PC-9 (cell line): ENCODE data around the gene NTNG2. TPM values are rescaled to one million over a fixed set of nuclear protein-coding genes. Genes with fewer than 3 reads are reported as not detected.

Experiments used
- BruUV-seq: library from RNA; stranded (reverse); fragments of 400-500 nt; replicated peaks from 2 replicates; lab custom pipeline; 2021; lab: Mats Ljungman, UMichigan
- CTCF ChIA-PET: fragments of 300-600 bp; sonication (Branson Sonifier 250); formaldehyde crosslinking; loops from one replicate; lab custom pipeline; 2022; ENCODE audit warnings: antibody characterized with exemption; lab: Charles Lee
- POLR2A ChIA-PET: fragments of 300-600 bp; sonication (Branson Sonifier 250); formaldehyde crosslinking; loops from one replicate; lab custom pipeline; 2022; ENCODE audit warnings: antibody characterized with exemption; ENCODE audit not compliant: unreplicated experiment; lab: Charles Lee
- DNase-seq, 2 experiments: peaks; one replicate each; pipeline versions ENCODE4 v3.0.0 to v3.0.0-alpha.2; 2015 to 2022; ENCODE audit warnings: mixed read lengths in 1 of 2
- H2AFZ ChIP-seq: fragments of 200-600 bp; sonication (generic); 2 replicates; pipeline ENCODE4 v1.8.1; 2017; ENCODE audit warnings: antibody characterized with exemption
- H3F3A ChIP-seq: fragments of 200-600 bp; sonication (generic); 2 replicates; pipeline ENCODE4 v1.8.1; 2017; ENCODE audit warnings: antibody characterized with exemption, mild to moderate bottlenecking, low read depth; ENCODE audit not compliant: insufficient read depth
- H3K27ac ChIP-seq: fragments of 200-600 bp; sonication (generic); 2 replicates; pipeline ENCODE4 v1.6.1; 2016; ENCODE audit warnings: mixed run types
- H3K27me3 ChIP-seq: fragments of 200-600 bp; sonication (generic); 2 replicates; pipeline ENCODE4 v1.6.1; 2016; ENCODE audit warnings: low read depth, mixed run types; ENCODE audit not compliant: insufficient read depth
- H3K36me3 ChIP-seq: fragments of 200-600 bp; sonication (generic); 2 replicates; pipeline ENCODE4 v1.6.1; 2016; ENCODE audit warnings: low read depth, mixed run types
- H3K4me1 ChIP-seq: fragments of 200-600 bp; sonication (generic); replicated peaks from 2 replicates; pipeline ENCODE4 v1.6.1; 2016; ENCODE audit warnings: mixed run types; ENCODE audit not compliant: insufficient read depth
- H3K4me2 ChIP-seq: fragments of 200-600 bp; sonication (generic); 2 replicates; pipeline ENCODE4 v1.6.1; 2017; ENCODE audit warnings: mixed run types
- H3K4me3 ChIP-seq: fragments of 200-600 bp; sonication (generic); 2 replicates; pipeline ENCODE4 v1.6.1; 2016; ENCODE audit warnings: mixed run types
- H3K79me2 ChIP-seq: fragments of 200-600 bp; sonication (generic); 2 replicates; pipeline ENCODE4 v1.6.1; 2017; ENCODE audit warnings: low read depth, mixed run types
- H3K9me2 ChIP-seq: fragments of 200-600 bp; sonication (generic); 2 replicates; pipeline ENCODE4 v1.8.1; 2017; ENCODE audit warnings: mild to moderate bottlenecking; ENCODE audit not compliant: insufficient read depth
- H3K9me3 ChIP-seq: fragments of 200-600 bp; sonication (generic); 2 replicates; pipeline ENCODE4 v1.8.1; 2016; ENCODE audit warnings: low read depth; ENCODE audit not compliant: insufficient read depth
- H4K20me1 ChIP-seq: fragments of 200-600 bp; sonication (generic); 2 replicates; pipeline ENCODE4 v1.8.1; 2017; ENCODE audit not compliant: insufficient read depth
- CTCF ChIP-seq: fragments of 200-600 bp; sonication (generic); conservative IDR thresholded peaks from 2 replicates; pipeline ENCODE4 v1.6.1; 2017; ENCODE audit warnings: mixed run types, antibody characterized with exemption, mild to moderate bottlenecking, moderate library complexity
- EZH2 ChIP-seq: fragments of 200-600 bp; sonication (generic); IDR thresholded peaks from 2 replicates; pipeline ENCODE4 v1.8.0; 2017; ENCODE audit warnings: antibody characterized with exemption, low read depth
- intact Hi-C: fragments of 100-400 bp; cut with micrococcal nuclease; formaldehyde crosslinking; loops from one replicate; pipeline ENCODE4 v1.10.0; 2022; ENCODE audit not compliant: unreplicated experiment
- total RNA-seq: library from RNA; stranded (reverse); gene quantifications from 2 replicates; pipeline ENCODE4 v1.2.3, GENCODE V29; 2021

NTNG2 gene
- total RNA-seq, 1 experiment from 2014 or later, result not detected

GRCh38 chr9:132197856-132198550 lies 36.1 kb downstream of the NTNG2 start:
- ChIA-PET CTCF (no interaction called here), POLR2A (no interaction called here)
- Histone ChIP-seq H3K4me1 (no peaks in the 10 kb centered on the region), H3F3A (no peaks in the 10 kb centered on the region), H3K4me2 (no peak overlapping the region), H2AFZ (no peak overlapping the region), H3K27me3 (peaks cover 85% of the 10 kb centered on the region), H4K20me1 (no peaks in the 10 kb centered on the region), H3K36me3 (no peaks in the 10 kb centered on the region), H3K9me2 (no peaks in the 10 kb centered on the region), H3K27ac (no peak overlapping the region), H3K9me3 (no peaks in the 10 kb centered on the region), H3K4me3 (no peak overlapping the region), H3K79me2 (no peaks in the 10 kb centered on the region)
- no TSS peak for BruUV-seq
- intact Hi-C loops, result no loop called here
- TF ChIP-seq CTCF (no peak), EZH2 (no peak)
- no peak for DNase-seq

GRCh38 chr9:132199056-132199455 lies 37.2 kb downstream of the NTNG2 start:
- H3K4me1 ChIP-seq, result no peaks in the 10 kb centered on the region
- no peak overlapping the region for H3K4me3 ChIP-seq
- H2AFZ ChIP-seq, result no peak overlapping the region
- H3K9me3 ChIP-seq, result no peaks in the 10 kb centered on the region
- intact Hi-C loops, result no loop called here
- no peak overlapping the region for H3K4me2 ChIP-seq
- CTCF ChIA-PET, result no interaction called here
- POLR2A ChIA-PET, result no interaction called here
- H3K36me3 ChIP-seq, result no peaks in the 10 kb centered on the region
- no peaks in the 10 kb centered on the region for H3F3A ChIP-seq
- DNase-seq, result no peak
- peaks cover 84% of the 10 kb centered on the region for H3K27me3 ChIP-seq
- no peak overlapping the region for H3K27ac ChIP-seq
- BruUV-seq, result no TSS peak
- H3K9me2 ChIP-seq, result no peaks in the 10 kb centered on the region
- no peaks in the 10 kb centered on the region for H4K20me1 ChIP-seq
- no peak for TF ChIP-seq EZH2
- TF ChIP-seq CTCF, result no peak
- H3K79me2 ChIP-seq, result no peaks in the 10 kb centered on the region

GRCh38 chr9:132200706-132201105 lies 38.8 kb downstream of the NTNG2 start:
- Histone ChIP-seq H3K9me3 (no peaks in the 10 kb centered on the region), H3K36me3 (no peaks in the 10 kb centered on the region), H3K4me1 (no peaks in the 10 kb centered on the region), H2AFZ (no peak overlapping the region), H3F3A (no peaks in the 10 kb centered on the region), H3K4me2 (no peak overlapping the region), H3K79me2 (no peaks in the 10 kb centered on the region), H3K4me3 (no peak overlapping the region), H3K27ac (no peak overlapping the region), H3K9me2 (no peaks in the 10 kb centered on the region), H3K27me3 (peaks cover 90% of the 10 kb centered on the region), H4K20me1 (no peaks in the 10 kb centered on the region)
- POLR2A ChIA-PET, result no interaction called here
- no peak for DNase-seq
- CTCF ChIA-PET, result interaction anchor here (0.5 kb wide), 1 partner anchor 233 kb away, joined by 10 read pairs; no protein-coding TSS in a partner anchor
- TF ChIP-seq EZH2 (no peak), CTCF (no peak)
- BruUV-seq, result no TSS peak
- intact Hi-C loops, result no loop called here
